Fibroblast of the conjunctiva (primary cell): ENCODE measurements around the gene LAD1.

Experiments used
- DNase-seq: peaks from one replicate; pipeline ENCODE4 v3.0.0-alpha.2; 2010; ENCODE audit warnings: low read depth

The LAD1 gene, protein sequence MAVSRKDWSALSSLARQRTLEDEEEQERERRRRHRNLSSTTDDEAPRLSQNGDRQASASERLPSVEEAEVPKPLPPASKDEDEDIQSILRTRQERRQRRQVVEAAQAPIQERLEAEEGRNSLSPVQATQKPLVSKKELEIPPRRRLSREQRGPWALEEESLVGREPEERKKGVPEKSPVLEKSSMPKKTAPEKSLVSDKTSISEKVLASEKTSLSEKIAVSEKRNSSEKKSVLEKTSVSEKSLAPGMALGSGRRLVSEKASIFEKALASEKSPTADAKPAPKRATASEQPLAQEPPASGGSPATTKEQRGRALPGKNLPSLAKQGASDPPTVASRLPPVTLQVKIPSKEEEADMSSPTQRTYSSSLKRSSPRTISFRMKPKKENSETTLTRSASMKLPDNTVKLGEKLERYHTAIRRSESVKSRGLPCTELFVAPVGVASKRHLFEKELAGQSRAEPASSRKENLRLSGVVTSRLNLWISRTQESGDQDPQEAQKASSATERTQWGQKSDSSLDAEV

DNA sequence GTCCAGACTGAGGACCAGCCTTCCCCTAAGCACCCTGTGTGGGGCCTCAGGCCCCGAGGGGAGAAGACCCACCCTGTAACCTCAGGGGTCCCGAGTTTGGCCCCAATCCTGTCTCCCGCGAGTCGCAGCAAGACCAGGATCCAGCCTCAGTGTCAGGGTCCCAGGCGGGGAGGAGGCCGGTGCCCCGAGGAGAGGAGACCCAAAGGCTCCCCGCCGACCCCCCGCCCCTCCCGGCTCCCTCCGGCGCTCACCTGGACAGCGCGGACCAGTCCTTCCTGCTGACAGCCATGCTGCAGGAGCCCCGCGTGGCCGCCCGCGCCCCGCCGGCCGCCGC, at the start of gene LAD1:
Gene LAD1 (minus strand): TSS at position 307 of the 334 bp plus-strand sequence. CDS start 18 bp downstream, at position 289.
- DNase-seq, result no peak

DNA sequence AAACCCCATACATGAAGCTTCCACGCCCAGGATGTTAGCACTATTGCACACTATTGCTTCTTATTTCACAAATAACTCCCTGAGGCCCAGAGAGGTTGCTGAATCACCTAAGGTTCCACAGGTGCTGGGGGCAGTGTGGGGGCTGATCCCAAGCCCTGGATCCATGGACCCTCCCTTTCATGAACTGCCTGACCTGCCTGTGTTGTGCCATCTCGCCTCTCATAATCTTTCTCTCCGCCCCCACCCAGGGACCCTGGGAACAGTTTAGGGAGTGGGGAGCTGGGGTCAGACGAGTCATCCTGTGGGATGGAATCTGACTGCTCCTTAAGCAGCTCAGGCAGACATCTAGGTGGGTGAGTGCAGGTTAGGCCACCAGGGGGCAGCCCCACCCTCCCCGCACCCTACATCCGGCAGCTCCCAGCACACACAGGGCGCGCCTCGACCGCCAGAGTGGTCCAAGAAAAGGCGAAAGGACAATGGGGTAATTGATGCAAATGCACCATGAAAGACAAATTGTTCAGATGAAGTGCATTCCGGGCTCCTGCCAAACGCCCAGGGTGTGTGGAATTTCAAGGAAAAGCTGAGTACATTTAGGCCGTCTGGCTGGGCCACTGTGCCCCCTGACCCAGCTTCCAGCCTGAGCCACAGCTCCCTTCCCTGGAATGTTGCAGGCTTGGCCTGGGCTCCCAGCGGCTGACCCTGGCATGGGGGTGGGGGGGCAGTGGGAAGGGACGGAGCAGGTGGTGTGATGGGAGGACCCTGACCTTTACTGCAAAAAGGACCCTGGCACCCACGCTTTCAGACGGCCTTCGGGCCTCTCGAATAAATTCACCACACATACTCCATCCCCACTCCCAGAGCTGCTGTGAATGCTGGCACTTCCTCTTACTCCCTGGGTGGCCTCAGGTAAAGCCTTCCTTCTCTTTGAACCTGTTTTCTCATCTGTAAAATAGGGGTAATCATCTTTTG, 49.1 kb upstream of the LAD1 start:
- peak; percentile 62 for DNase-seq

GRCh38 chr1:201445310-201445709, 46.2 kb upstream of the LAD1 start:
- DNase-seq, result no peak

DNA sequence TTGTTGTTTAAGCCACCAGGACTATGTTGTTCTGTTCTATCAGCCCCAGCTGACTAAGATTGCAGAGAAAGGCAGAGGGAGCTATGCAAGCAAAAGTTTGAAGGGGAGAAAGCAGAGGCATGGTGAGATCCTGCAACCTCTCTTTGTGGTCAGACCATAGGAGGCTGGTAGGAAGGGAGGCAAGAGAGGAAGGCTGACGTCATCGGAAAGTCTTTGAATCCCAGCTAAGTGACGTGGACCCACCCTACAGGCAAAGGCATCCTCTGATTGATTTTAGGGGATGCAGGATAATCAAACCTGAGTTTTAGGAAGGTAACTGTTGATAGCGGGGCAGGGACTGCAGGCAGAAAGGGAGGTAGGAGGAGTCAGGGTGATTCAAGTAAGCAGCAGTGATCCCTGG, 45.7 kb upstream of the LAD1 start:
- no peak for DNase-seq

- DNase-seq, result no peak
Observed at GRCh38 chr1:201443747-201444146, 44.6 kb upstream of the LAD1 start.

- DNase-seq, result no peak
Observed at GRCh38 chr1:201436969-201437368, 37.8 kb upstream of the LAD1 start.

GRCh38 chr1:201436393-201436792, 37.3 kb upstream of the LAD1 start:
- no peak for DNase-seq

- DNase-seq, result no peak
Observed at GRCh38 chr1:201434266-201434665, 35.1 kb upstream of the LAD1 start.

- DNase-seq, result no peak
Observed at GRCh38 chr1:201433609-201434008, 34.5 kb upstream of the LAD1 start.

DNA sequence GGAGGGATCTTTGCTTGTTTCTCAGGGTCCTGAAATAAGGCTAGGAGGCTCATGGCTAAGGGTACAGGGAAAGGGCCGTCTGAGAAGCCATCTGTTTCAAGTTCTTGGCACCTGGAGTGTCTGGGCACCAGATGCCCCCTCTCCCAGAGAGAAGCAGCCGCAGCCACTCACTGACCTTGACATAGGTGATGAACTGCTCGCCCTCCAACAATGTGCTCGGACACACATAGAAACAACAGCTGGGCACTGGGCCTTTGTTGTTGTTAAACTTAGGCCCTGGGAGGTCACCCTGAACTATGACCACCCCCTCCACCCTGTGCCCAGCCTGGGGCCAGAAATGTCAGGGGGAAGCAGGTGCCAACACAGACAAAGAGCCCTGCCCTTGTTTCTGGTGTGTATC, 31.7 kb upstream of the LAD1 start:
- no peak for DNase-seq

GRCh38 chr1:201429736-201430501, 30.8 kb upstream of the LAD1 start:
- no peak for DNase-seq

DNA sequence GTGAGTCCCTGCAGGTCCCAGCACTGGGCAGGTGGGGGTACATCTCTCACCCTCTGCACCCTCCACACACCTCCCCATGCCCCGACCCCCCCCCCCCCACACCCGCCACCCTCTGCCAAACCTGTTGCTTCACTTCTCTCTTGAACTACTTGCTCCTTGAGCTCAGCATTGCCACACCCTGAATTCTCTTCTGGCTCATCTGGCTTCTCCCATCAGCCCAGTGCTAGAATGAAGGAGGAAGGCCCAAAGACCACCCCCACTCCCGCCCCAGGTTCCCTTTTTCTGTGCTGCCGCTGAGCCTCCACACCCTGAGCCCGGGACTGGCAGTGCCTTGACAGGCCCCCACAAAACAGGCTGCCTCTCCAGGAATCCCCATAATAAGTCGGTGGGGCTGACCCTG, 28.8 kb upstream of the LAD1 start:
- DNase-seq, result no peak

DNA sequence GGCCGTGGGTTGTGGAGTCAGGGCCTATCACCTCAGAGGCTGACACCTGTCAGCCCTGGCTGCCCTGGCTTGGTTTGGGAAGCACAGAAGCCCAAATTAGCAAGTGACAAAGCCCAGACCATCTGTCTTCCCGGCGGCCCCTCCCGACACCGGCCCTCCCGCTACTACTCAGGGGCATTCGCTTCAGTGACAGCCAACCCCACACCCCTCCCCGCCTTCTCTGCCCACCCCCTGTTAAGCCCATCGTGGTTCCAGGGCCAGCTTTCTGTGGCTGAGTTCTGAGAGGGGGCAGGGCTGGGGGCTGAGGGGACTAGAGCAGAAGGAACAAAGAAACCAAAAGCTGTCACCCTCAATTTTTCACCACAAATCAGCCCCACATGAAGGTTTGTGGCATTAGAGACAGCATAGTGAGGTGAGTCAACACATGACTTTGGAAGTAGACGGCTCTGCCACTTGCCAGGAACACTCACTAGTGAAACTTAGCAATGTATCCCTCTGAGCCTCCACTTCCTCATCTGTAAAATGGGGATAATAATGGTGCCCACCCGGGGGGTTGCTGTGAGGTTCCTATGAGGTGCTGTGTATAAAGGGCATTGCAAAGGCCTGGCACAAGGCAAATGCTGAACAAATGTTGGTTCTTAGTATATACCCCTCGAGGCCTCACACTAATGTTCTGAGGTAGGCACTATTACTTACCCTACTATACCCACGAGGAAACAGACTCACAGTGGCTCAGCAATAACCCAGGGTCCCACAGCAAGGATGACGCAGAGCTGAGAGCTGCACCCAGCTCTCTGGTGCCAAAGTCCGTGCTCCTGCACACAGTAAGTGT, 27.6 kb upstream of the LAD1 start:
- no peak for DNase-seq

GRCh38 chr1:201424146-201424545, 25.0 kb upstream of the LAD1 start:
- DNase-seq, result no peak

GRCh38 chr1:201423655-201424054, 24.5 kb upstream of the LAD1 start:
- DNase-seq, result no peak

DNA sequence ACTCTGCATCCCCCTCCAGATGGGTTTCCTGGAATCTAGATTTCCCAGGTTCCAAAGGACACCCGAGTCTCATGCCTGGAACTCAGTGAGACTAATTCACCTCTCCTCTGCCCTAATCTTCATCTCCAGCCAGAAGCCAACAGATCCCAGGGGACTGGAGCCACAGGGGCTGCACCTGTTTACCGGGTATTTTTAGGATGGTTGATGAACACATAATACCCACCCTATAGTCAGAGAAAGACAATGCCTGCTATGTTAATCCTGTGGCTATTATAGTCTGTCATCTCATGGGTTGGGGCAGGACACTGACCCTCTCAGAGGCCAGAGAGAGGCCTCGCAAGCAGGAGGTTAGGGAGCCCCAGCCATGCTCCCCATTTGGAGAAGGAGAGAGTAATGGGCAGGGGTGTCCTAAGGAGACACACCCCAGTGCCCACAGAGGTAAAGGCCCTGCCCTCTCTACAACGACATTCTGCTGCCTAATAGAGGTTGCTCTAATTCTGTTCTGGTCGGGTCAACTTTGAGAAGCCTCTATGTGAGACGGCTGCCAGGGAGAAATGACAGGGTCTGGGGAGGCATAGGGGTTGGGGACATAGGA, 23.4 kb upstream of the LAD1 start:
- DNase-seq, result no peak

- DNase-seq, result no peak
Observed at GRCh38 chr1:201422026-201422425, 22.9 kb upstream of the LAD1 start.

DNA sequence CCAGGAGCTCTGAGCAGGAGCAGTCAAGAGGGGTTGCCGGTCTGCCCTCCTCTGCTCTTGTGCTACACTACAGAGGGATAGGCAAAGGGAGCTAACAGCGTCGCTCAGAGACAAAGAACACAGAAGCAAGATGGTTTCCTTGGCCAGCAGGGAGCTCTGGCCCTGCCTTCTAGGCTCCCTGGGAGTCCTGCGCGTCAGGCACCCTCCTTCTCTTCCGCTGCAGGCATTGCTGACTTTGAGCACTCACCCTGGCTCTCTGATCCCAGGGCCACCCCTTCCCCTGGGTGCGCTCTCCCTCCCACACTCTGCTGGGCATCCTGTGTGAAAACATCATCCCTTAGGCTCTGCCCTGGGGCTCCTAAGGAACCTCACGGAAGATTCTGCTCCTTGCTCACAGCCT, 21.9 kb upstream of the LAD1 start:
- no peak for DNase-seq

- DNase-seq, result no peak
Observed at GRCh38 chr1:201420608-201421002, 21.5 kb upstream of the LAD1 start.

- DNase-seq, result no peak
Observed at GRCh38 chr1:201419746-201420607, 20.9 kb upstream of the LAD1 start.
